Subcutaneous adipose tissue (tissue), 4 donors: Measurements from ENCODE around the gene RSU1. TPM values are rescaled to one million over a fixed set of nuclear protein-coding genes. Genes with fewer than 3 reads are reported as not detected.

Source experiments
- CTCF ChIP-seq: fragments of 450-650 bp; IDR thresholded peaks from one replicate; pipeline ENCODE4 v1.5.1; 2016; ENCODE audit warnings: low read depth, mild to moderate bottlenecking, control low read depth, antibody characterized with exemption, moderate library complexity
- small RNA-seq: library from RNA; depleted of rRNA; stranded (forward); fragments of <200 nt; gene quantifications from one replicate; pipeline ENCODE3, GENCODE V24; 2016
- total RNA-seq, 4 donors: library from RNA; depleted of rRNA; stranded (reverse); fragments of >200 nt; gene quantifications; one replicate each; pipeline ENCODE4 v1.1.0, GENCODE V29; 2016

Gene RSU1
- total RNA-seq, 4 donors from 2014 or later, result 57.0 to 147 (median 99.7) TPM

GRCh38 chr10:16565604-16566003, 251.6 kb downstream of the RSU1 start:
- no peak for TF ChIP-seq CTCF

GRCh38 chr10:16562891-16563290, 254.3 kb downstream of the RSU1 start:
- TF ChIP-seq CTCF, result no peak

GRCh38 chr10:16559236-16559773, 257.9 kb downstream of the RSU1 start:
- no peak for TF ChIP-seq CTCF

- no peak for TF ChIP-seq CTCF
These were observed 269.3 kb downstream of the RSU1 start for GRCh38 chr10:16547973-16548372.

GRCh38 chr10:16545116-16545736, 272.0 kb downstream of the RSU1 start:
- TF ChIP-seq CTCF, result no peak

GRCh38 chr10:16544591-16544990, 272.6 kb downstream of the RSU1 start:
- TF ChIP-seq CTCF, result no peak

GRCh38 chr10:16544099-16544498, 273.1 kb downstream of the RSU1 start:
- no peak for TF ChIP-seq CTCF

Small RNA genes within 50 kb of the gene (small RNA-seq; reads per million reads assigned to genes)
- not detected for gene RF02271
